ENCODE results near the gene MACROD2.
"Not testable (repeated sequence)": the region's sequence is repeated elsewhere in the genome, so short reads cannot be mapped to it uniquely, and the experiment has no call there.

MACROD2 gene

DNA sequence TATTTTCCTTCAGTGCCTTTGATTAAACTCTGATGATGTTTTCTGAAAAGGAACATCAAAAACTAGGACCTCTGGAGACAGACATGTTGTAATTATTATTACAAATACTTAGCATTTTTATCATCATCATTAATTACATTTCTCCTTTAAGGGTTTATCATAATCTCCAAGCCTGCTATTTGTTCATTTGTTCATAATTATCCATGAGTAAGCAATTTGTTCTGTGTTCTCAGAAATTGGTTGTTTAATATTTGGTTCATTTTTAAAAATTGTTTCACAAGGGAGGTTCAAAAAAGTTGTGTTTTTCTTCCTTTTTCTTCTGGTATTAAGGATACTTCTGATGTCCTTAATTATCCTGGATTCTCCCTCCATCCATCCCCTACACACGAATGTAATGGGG is 1192.3 kb downstream of the MACROD2 start:
- DNase-seq (ENCODE audit: low read depth in 3 of 3, low spot score in 1 of 3) = no peak

DNA sequence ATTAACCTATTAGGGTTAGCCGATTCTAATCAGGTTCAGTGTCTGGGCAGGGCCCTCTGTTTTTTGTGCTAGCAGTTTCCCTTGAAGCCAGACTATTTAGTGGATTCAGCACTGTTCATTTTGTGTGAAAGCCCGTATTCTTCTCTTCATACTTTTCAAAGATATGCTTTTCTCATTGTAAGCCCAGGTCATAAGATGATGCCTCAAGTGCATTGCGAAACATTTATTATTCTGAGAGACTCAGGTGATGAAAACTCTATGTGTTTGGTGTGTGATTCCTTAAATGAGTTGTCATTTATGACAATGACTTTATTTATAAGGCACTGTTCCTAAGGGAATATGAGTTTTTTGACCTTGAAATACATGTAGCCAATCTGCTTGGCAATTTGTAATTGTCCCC is 1193.1 kb downstream of the MACROD2 start:
- no peak for DNase-seq (ENCODE audit: low read depth in 3 of 3, low spot score in 1 of 3)

DNA sequence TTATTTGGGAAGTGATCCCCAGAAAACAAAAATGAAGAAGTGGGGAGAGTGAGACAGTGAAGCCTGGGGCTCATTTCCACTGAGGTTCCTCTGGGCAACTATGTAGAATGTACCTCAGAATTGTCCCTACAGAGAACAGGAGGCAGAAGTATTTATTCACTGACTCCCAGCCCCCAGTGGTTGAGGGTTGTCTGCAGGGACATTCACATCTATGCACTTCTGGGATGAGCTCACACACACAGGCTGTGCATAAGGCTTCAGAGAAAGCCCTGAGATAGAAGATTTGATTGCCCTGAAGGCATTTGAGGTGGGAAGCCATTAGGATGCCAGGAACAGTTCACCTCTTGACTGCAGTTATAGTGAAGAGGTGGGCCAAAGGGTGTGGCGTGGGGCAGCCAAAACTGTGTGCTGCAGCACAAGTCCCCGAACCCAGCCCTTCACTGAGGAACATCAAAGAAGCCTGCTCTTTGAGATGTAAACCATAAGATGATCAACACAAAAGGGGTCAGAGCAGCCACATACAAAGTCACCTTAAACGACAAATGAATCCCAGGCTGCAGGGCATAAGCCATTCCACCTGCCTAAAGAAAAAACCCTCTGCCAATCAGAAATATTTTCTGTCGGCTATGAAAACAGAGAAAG is 1195.9 kb downstream of the MACROD2 start:
- DNase-seq (ENCODE audit: low read depth in 3 of 3, low spot score in 1 of 3) = no peak

DNA sequence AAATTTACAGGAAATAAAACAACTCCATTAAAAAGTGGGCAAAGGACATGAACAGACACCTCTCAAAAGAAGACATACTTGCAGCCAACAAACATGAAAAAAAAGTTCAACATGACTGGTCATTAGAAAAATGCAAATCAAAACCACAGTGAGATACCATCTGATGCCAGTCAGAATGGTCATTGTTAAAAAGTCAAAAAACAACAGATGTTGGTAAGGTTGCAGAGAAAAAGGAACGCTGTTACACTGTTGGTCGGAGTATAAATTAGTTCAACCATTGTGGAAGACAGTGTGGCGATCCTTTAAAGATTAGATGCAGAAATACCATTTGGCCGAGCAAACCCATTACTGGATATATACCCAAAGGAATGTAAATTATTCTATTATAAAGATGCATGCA is 1200.1 kb downstream of the MACROD2 start:
- DNase-seq (ENCODE audit: low read depth in 3 of 3, low spot score in 1 of 3) = no peak

DNA sequence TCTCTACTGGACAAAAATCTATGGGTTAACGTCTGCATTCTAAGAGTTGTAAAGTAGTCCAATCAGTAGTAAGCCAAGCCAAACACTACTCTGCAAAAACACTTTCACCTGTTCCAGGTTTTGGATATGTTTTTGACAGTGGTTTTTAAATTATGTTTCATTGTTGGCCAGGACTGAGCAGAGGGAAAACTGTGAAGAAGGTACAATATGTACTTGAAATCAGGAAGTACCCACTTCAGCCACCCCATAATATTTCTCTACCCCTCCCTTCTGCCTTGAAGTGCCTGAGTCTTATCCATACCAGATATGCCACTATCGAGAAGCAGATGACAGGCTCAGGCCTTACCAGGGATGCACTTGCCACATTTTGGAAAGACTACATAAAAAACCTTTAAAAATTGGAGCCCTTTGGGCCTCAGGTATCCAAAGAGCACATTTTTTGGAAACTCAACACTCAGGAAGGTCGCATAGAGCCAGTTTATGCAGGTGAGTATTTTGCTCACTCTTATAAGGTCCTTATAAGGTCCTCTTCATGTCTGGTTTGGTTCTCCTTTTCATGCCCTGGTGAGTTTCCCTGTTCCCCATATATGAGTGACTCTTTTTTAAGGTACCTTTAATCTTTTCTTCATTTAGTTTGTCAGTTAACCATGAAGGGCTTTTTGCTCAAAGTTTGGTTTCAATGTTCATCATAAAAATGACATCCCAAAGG is 1201.4 kb downstream of the MACROD2 start:
- DNase-seq (ENCODE audit: low read depth in 3 of 3, low spot score in 1 of 3) = no peak

DNA sequence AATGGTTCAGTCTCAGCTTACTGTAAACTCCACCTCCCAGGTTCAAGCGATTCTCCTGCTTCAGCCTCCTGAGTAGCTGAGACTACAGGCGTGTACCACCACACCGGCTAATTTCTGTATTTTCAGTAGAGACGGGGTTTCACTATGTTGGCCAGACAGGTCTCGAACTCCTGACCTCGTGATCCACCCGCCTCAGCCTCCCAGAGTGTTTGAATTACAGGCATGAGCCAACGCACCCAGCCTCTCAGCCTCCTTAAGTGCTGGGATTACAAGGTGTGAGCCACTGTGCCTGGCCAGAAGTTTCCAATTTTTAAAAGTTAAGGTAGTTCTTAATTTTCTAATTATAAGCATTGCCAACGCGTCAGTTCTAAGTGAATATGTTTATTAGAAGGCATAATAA is 1202.7 kb downstream of the MACROD2 start:
- DNase-seq (ENCODE audit: low read depth in 3 of 3, low spot score in 1 of 3) = not testable (repeated sequence)

DNA sequence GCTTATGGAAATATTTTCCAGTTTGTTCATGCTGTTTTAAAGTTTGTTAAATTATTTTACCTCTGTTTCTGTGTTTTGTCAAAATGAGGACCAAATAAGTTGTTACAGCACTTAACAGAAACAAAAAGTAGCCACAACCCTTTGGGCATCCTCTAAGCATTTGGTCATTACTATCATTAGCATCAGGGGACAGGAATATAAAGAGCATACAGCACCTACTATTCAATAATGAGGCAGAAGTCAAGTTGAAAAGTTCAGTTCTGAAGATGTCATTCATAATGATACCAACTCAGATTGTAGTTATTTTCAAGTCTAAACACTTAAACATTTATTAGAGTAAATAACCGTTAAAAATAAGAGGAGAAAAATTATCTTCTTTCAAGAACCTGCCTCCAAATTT is 1204.4 kb downstream of the MACROD2 start:
- DNase-seq (ENCODE audit: low read depth in 3 of 3, low spot score in 1 of 3) = no peak

DNA sequence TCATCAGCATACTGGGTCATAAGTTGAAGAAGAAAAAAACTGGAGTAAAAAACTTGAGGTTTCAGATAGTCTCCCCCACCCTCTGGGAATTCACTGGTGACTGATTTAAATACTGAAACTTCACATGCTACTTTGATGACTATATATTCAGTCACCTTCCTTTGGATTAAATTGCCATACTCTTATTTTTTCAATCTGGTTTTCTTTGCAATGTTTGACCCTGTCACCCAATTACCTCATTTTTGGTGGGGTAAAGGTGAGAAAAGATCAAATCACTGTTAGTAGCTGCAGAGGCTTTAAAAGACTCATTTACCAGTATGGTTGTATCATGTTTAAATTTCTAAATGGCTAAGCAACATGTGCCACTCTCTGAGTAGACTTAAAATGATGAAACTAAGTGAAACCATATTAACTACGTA is 1204.8 kb downstream of the MACROD2 start:
- no peak for DNase-seq (ENCODE audit: low read depth in 3 of 3, low spot score in 1 of 3)

DNA sequence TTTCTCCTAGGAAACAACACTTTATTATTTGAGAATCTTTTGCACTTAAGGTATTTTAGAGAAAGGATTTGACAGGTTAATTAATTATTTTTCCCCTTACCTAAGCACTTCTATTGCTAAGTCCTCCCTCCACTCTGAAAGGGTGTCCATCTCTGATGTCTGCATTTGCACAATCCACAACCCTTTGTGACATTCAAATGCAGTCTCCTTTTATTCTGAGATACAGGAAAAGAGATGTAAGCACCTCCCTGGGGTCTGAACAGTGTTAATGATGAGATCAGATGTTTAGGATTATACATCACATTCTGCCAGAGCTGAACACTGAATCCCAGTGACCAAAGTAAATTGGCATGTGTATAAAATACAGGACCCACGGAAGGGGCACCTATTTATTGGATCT is 1206.3 kb downstream of the MACROD2 start:
- DNase-seq (ENCODE audit: low read depth in 3 of 3, low spot score in 1 of 3) = no peak

DNA sequence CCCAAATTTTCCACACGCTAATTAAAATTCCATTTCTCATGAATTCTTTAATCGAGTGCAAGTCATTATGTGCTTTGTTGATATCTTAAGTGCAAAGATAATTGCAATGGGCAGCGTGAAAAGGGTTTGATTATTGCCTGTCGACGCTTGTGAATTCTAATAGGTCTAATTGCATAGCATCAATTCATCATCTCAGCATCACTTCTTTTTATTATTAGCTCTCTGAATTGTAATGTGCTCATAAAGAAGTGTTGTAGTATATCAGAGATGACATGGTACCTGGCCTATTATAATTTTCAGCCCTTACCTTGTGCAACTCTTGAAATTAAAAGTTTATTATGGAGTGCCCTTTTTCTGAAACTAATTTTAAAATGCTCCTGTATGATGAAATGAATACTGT is 1208.9 kb downstream of the MACROD2 start:
- DNase-seq (ENCODE audit: low read depth in 3 of 3, low spot score in 1 of 3) = no peak

DNA sequence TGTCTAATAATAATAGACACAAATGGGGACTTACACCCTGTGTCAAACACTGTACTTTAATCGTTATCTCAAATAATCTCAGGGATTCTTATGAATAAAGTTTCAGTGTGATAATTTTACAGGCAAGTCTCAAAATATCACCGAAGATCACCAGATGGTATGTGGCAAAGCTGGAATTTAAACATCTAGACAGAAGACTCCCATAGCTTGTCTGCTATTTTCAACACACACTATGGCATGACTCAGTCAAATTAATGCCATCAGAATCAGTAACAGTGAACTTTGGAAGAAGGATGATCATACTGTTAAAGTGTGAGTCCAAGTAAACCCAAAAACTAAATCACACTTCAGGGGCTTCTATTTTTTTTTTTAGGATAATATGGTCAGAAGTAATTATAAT is 1209.7 kb downstream of the MACROD2 start:
- no peak for DNase-seq (ENCODE audit: low read depth in 3 of 3, low spot score in 1 of 3)

DNA sequence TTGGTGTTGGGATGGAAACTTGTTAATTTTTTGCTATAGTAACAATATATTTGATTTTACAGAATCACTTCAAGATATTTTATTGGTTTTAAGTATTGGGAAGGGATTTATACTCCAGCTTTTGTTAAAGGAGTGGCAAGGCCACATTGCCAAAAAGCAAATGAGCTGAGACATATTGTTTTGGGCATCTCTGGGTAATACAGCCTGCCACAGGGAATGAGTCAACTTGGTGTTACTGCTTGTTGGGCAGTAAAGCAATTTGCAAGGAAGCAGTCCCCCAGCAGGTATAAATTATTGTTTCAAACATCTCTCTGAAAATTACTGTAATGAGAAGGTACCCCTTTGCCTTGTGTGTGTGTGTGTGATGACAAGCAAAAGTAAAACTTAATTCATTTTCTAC is 1210.4 kb downstream of the MACROD2 start:
- DNase-seq (ENCODE audit: low read depth in 3 of 3, low spot score in 1 of 3) = no peak

DNA sequence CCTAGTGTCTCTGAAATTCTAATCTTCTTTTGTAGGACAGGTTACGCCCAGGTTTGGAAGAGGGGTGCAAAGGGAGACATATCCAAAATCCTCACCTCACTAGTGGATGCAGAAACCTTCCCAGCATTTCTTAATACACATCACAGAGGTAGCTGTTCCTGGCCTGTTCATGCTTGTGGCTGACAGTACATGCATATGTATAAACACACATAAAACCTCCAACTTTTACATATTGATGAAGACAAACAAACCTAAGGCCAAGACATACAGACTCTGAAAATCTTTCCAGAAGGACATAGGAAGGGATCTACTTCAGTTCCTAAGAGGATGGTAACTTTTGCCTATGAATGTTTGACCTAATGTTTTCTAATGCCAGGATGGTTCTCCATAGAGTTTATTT is 1214.2 kb downstream of the MACROD2 start:
- DNase-seq (ENCODE audit: low read depth in 3 of 3, low spot score in 1 of 3) = no peak

DNA sequence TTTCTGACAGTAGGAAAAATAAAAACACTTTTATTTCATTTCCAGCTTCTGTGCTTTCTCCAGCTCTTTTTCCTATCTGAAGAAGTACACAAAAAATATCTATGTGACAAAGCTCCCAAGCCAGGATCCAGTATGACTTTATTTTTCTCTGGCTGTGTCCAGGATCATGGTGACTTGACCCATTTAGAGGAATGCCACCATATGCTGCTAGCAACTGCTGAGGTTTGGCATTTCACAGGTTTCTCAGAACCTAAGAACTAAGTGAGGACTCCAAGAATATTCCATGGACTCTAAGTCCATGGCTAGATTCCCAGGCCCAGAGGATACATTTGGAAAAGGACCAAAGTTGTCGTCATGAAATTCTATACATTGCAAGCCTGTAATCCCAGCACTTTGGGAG is 1218.7 kb downstream of the MACROD2 start:
- DNase-seq (ENCODE audit: low read depth in 3 of 3, low spot score in 1 of 3) = no peak

DNA sequence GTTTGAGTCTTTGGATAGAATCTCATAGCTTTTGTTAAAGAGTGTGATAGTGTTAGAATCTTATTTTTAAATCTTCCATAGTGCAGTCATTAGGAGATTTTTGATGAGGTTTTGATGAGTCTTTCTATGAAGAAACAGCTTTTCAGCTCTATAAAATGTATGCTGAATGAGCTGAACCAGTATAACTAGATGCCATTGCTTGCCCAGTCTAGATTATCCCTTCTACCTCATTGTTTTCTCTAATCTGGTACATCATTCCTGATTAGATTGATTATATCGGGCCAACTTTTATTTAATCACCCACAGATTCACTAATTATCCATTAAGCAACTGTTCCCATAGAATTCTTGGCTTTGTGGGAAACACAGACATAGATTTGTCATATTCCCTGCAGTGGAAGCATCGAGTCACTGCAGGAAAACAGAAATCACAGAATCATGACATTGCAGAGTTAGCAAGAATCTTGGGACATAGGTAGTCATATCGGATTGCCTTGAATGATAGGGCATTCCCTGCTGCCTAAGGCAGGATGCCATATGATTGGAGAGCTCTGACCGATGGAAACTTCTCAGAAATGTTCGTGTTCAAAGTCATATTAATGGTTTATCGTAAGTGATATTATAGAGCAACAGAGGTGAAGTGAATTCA is 1224.8 kb downstream of the MACROD2 start:
- no peak for DNase-seq (ENCODE audit: low read depth in 3 of 3, low spot score in 1 of 3)

DNA sequence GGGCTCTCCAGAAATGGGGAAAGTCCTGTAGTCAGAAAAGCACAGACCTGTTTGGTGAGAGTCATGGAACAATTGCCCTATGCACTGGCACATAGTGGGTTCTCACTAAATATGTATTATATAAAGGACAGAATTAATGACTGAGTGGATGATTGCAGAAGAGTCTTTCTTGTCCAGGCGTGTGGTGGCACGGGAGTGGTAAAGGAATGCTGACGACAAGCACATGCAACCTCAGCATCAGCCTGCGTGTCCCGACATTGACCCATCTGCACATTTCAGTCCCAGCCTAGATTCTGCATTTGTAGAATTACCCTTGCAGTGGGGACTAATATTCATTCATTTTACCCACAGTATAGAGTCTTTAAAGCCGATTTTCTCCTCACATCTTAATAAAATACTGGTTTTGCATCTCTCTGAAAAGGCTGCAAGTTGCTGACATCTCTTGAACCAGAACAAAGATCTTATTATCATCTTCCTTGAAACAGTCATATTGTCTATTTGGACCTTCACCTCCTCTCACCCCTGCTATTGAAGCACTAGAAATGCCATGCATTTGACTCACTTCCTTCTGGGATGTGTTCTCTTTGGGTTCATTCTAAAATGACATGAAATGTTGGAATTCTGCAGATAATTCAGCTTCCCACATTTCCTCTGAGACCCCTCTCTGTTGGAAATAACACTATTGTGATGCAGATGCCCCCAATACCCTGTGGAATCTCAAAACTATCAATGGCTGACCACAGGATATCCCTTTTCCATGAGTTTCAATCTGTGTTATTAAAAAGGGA is 1225.7 kb downstream of the MACROD2 start:
- no peak for DNase-seq (ENCODE audit: low read depth in 3 of 3, low spot score in 1 of 3)

DNA sequence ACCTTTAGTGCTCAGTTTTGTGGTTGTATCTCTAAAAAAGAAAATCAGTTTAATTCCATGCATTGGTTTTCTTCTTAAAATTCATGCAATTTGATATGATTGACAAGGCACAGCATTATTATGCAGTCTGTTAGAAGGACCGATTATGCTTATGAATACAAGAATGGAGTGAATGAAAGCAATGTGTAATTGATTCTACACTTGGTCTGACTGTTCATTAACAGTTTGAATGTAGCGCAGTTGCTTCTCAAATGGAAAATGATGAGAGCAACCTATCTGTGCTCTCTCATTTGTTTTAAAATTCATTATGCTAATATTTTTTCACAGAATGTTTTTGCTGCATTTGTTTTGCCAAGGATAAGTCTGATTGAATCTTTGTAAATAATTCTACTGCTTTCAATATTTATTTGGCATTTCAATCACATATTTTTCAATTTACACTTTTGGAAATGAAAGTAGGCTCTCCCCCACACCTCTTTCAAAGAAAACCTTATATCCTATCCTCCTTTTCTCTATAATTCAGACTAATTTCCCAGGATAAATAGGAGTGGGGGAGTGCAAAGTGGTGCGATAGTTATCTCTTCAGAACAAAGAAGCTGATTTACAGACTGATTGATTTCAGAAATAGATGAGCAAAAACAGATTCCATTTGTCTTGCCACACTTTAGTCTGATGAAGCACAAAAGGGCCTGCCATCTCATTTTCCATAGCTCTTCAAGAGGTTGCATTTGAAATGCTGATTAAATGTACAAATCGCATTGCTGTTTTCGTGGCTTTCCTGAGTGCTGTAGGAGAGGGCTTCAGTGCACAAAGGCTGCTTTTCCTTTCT is 1227.4 kb downstream of the MACROD2 start:
- no peak for DNase-seq (ENCODE audit: low read depth in 3 of 3, low spot score in 1 of 3)

DNA sequence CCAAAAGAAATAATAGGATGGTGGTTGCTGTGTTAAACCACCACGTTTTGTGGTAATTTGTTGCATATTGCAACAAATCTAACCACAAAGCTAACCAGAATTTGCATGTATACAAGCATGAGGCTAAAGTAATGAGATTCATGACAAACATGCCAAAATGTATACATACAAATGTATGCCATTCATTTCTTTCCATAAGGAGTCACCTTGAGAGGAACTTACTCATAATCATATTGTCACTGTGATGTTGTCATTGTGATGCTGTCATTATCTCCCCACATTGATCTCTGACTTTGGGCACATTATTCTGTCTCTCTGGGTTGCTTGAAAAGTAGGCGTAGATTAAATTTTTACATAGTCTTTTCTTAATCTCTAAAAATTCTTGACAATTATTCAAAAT is 1228.9 kb downstream of the MACROD2 start:
- no peak for DNase-seq (ENCODE audit: low read depth in 3 of 3, low spot score in 1 of 3)

DNA sequence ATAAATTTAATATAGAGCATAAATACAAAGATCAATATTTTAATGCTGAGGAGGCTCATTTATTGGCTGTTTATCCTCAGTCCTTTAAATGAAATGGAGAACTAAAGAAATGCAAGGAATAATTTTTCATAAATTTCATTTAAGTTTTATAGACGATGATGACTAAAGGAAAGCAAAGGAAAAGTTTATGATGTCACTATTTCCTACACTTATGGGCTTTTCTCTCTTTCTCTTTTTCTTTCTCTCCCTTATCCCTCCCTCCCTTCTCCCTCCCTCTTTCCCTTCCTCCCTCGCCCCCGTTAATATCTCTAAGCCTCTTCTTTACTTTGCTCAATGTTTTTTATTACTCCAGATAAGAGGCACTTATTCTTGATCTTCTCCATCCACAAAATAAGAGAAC is 1231.8 kb downstream of the MACROD2 start:
- DNase-seq (ENCODE audit: low read depth in 3 of 3, low spot score in 1 of 3) = no peak

DNA sequence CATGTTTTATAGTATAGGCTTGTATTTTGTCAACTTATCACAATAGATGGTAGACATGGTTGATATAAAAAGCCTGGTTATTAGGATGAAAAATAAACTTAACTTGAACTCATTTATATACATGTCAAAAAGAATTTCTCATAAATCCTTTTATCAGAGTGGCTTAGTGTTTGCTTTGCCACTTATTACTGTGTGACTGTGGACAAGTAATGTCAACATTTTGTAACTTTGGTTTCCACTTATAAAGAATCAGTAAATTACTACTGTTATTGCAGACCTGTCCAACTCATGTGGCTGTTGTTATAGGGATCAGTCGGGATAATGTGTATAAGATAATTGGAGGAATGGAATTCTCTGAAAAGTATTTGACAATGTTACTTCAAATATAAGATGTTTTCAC is 1236.9 kb downstream of the MACROD2 start:
- no peak for DNase-seq (ENCODE audit: low read depth in 3 of 3, low spot score in 1 of 3)
